Epidermal melanocyte (primary cell): ENCODE data around the gene COL20A1.

Experiments
- DNase-seq: peaks from one replicate; pipeline ENCODE4 v3.0.0; 2011; ENCODE audit warnings: low spot score; ENCODE audit not compliant: insufficient read length

COL20A1 gene

GRCh38 chr20:63360850-63361518 lies 68.0 kb downstream of the COL20A1 start, which contains the start of gene CHRNA4:
CHRNA4 (minus strand) TSS chr20:63361349; CDS start chr20:63361165, 184 bp downstream.
- no peak for DNase-seq

GRCh38 chr20:63361519-63362435 lies 68.8 kb downstream of the COL20A1 start:
- DNase-seq: no peak

GRCh38 chr20:63362436-63363009 lies 69.5 kb downstream of the COL20A1 start:
- DNase-seq: no peak

- no peak for DNase-seq
Measured at GRCh38 chr20:63363013-63363957, 70.3 kb downstream of the COL20A1 start.

GRCh38 chr20:63363981-63364561 lies 71.1 kb downstream of the COL20A1 start:
- DNase-seq: no peak

- no peak for DNase-seq
Measured at GRCh38 chr20:63364801-63365585, 72.0 kb downstream of the COL20A1 start.

GRCh38 chr20:63365601-63366389 lies 72.8 kb downstream of the COL20A1 start:
- no peak for DNase-seq

- DNase-seq: no peak
Measured at GRCh38 chr20:63366390-63367365, 73.7 kb downstream of the COL20A1 start.

GRCh38 chr20:63367446-63368055 lies 74.6 kb downstream of the COL20A1 start:
- no peak for DNase-seq

GRCh38 chr20:63368151-63368550 lies 75.2 kb downstream of the COL20A1 start:
- no peak for DNase-seq

- DNase-seq: no peak
Measured at GRCh38 chr20:63369024-63369530, 76.1 kb downstream of the COL20A1 start.

- no peak for DNase-seq
Measured at GRCh38 chr20:63369724-63370617, 77.0 kb downstream of the COL20A1 start.

GRCh38 chr20:63370618-63371187 lies 77.7 kb downstream of the COL20A1 start:
- no peak for DNase-seq

GRCh38 chr20:63371291-63371865 lies 78.4 kb downstream of the COL20A1 start:
- no peak for DNase-seq
